ENCODE data around the gene USP6NL. TPM values are rescaled to one million over a fixed set of nuclear protein-coding genes. Genes with fewer than 3 reads are reported as not detected.

USP6NL gene
- total and polyA plus RNA-seq, 2 of the 8 experiments (the other 6 are each of a cell fraction or from before 2014, with no cell fraction given) = 10.9 to 28.8 TPM

DNA sequence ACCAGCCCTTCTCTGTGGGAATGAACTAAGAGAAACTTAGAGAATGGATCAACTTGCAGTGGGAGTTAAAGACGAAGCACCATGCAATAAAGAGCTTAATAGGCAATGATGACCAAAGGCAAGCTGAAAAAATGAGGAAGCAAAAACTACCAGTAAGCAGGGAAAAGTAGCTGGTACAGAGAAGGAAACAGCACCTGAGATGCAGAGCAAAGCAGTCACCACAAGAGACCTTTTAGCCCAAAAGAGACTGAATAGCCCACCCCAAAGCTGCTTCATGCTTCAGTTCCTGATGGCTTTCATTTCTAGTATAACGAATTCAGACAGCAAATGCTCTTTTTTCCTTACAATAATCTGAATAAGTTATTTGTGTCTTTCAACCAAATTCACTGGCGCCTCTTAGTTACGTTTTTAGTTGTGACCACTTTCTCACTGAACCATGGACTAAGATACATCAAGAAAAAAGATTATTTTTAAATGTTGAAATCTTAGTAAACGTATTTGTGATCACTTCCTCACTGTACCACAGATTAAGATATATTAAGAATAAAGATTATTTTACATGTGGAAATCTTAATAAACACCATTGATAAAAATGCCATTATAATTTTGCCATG lies 76.0 kb downstream of the USP6NL start (continued):
- TF ChIP-seq NANOG (IDR thresholded peaks at IDR 0.05; ENCODE audit: insufficient read depth, low read depth, low read length, poor library complexity, severe bottlenecking) (no peak), BACH1 (IDR thresholded peaks at IDR 0.05; ENCODE audit: low read length) (no peak), KDM1A (IDR thresholded peaks at IDR 0.05; ENCODE audit: borderline replicate concordance, low read length) (no peak)
